Measurements from ENCODE around the gene ZNF485. TPM values are rescaled to one million over a fixed set of nuclear protein-coding genes. Genes with fewer than 3 reads are reported as not detected.
A peak's percentile ranks its signal among the peaks of the same experiment; 100 is the strongest.
"Not testable (repeated sequence)": the region's sequence is repeated elsewhere in the genome, so short reads cannot be mapped to it uniquely, and the experiment has no call there.

Gene ZNF485
- total and polyA plus RNA-seq, 8 donors, result 1.9 to 5.3 (median 4.9) TPM

DNA sequence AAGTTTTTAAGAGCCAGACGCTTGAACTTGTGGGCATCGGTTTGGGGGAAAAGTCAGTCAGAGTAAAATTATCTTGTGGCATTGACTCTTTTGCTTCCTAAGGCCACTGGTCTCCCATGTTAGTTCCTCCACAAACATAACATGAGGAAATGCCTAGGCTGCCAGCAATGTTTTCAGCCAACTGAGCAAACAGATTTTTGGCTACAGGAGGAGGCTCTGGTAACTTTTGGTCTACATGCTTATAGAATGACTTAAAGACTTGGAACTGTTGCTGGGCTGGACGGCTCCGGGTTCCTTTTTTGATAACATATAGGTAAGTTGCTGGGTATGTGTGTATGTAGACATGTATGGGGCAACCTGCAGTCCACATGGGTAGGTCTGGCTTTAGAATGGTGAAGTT, 22.2 kb upstream of the ZNF485 start:
- ATAC-seq (no peak), DNase-seq (no peak)
- Histone ChIP-seq H3K36me3 (no peaks in the 10 kb centered on the region), H3K4me3 (no peak overlapping the region), H3K27ac (no peak overlapping the region), H3K9me3 (no peaks in the 10 kb centered on the region), H3K4me1 (no peaks in the 10 kb centered on the region), H3K27me3 (peaks cover 0 to 4% of the 10 kb centered on the region in 2 donors)
- TF ChIP-seq CTCF (IDR thresholded peaks at IDR 0.05), result no peak
- intact Hi-C loops (cut with DNase I), result no loop called here

- Histone ChIP-seq H3K27me3 (peaks cover 0 to 4% of the 10 kb centered on the region in 2 donors), H3K36me3 (no peaks in the 10 kb centered on the region), H3K9me3 (no peaks in the 10 kb centered on the region), H3K27ac (no peak overlapping the region), H3K4me3 (no peak overlapping the region), H3K4me1 (no peaks in the 10 kb centered on the region)
- no peak for TF ChIP-seq CTCF (IDR thresholded peaks at IDR 0.05)
- no peak for DNase-seq
- ATAC-seq, result no peak
- intact Hi-C loops (cut with DNase I), result no loop called here
These were observed 21.2 kb upstream of the ZNF485 start for GRCh38 chr10:43585046-43585445.

DNA sequence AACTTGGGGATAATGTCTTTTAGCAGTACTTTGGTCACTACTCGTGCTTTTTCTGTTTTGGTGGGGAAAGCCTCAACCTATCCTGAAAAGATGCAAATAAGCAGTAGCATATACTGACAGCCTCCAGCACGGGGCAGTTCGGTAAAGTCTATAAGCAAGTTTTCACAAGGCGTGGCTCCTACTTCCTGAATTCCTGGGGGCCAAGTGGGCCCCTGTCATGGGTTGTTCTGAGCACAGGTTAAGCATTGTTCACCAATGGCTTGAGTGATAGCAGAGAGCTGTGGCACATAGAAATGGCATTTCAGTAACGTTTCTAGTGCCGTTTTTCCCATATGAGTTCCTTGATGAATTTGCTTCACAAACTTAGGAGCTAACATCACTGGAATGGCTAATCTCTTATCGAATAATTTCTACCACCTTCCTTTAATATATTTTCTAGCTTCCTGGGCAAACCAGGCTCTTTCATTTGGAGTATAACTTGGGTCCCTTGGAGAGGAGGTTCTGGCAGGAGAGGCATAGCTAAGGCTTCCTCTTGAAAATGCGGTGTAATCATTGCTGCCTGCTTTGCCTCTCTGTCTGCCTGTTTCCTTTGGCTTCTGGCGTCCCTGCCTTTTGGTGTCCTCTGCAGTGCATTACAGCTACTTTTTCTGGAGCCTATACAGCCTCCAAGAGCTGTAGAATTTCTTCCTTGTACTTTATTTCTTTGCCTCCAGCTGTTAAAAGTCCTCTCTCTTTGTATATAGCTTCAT, 20.1 kb upstream of the ZNF485 start:
- no peaks in the 10 kb centered on the region for H3K36me3 ChIP-seq
- peak in 1 of 4 donors; percentile 22 for DNase-seq
- no peak for TF ChIP-seq CTCF (IDR thresholded peaks at IDR 0.05)
- H3K27ac ChIP-seq, result no peak overlapping the region
- intact Hi-C loops (cut with DNase I), result no loop called here
- H3K27me3 ChIP-seq, result peaks cover 0 to 4% of the 10 kb centered on the region in 2 donors
- H3K4me1 ChIP-seq, result no peaks in the 10 kb centered on the region
- no peaks in the 10 kb centered on the region for H3K9me3 ChIP-seq
- peak; percentile 78 for ATAC-seq
- no peak overlapping the region for H3K4me3 ChIP-seq

DNA sequence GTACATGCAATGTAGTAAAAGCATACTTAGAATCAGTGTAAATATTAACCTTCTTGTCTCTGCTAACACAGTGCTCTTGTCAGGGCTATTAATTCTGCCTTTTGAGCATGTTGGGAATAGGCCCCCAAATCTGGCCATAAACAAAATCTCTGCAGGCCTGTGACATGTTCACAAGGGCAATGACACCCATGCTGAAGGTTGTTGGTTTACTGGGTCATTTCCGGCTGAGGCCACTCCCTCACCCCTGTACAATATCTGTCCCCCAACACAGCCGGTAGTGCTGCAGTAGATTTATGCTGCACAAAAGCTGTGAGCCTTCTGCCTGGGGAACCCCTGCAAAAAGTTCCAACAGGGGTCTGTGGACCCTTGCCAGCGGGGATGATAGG, 19.5 kb upstream of the ZNF485 start:
- DNase-seq; H3K27ac ChIP-seq; H3K36me3 ChIP-seq; H3K4me3 ChIP-seq; intact Hi-C loops (cut with DNase I); H3K9me3 ChIP-seq; H3K4me1 ChIP-seq; H3K27me3 ChIP-seq: not testable (repeated sequence)
- ATAC-seq, result peak; percentile 27

DNA sequence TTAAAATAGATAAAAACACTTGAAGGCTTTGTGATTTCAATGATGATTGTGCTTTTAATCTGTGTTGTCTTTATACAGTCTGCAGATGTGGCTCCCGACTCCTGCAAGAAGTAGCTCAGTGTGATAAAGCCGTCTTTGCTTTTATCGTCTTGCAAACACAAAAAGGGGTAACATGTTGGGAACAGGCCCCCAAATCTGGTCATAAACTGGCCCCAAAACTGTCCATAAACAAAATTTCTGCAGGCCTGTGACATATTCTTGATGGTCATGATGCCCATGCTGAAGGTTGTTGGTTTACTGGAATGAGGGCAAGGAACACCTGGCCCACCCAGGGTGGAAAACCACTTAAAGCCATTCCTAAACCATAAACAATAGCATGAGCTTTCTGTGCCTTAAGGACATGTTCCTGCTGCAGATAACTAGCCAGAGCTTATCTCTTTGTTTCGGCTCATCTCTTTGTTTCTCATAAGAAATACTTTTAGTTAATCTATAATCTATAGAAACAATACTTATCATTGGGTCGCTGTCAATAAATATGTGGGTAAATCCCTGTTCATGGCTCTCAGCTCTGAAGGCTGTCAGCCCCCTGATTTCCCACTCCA, 14.8 kb upstream of the ZNF485 start:
- intact Hi-C loops (cut with DNase I), result no loop called here

More for the DNA sequence above, 14.8 kb upstream of the ZNF485 start:
- H3K27me3 ChIP-seq, result no peaks in the 10 kb centered on the region
- no peak for ATAC-seq
- H3K4me3 ChIP-seq, result no peak overlapping the region
- H3K4me1 ChIP-seq, result peaks cover 0 to 16% of the 10 kb centered on the region in 2 donors
- no peak for TF ChIP-seq CTCF (IDR thresholded peaks at IDR 0.05)
- DNase-seq, result no peak
- peaks cover 0 to 2% of the 10 kb centered on the region in 2 donors for H3K9me3 ChIP-seq
- H3K27ac ChIP-seq, result no peak overlapping the region
- no peaks in the 10 kb centered on the region for H3K36me3 ChIP-seq

All from left lung (tissue), 10 donors.